HG02798 (cell line): ENCODE results near the gene TUBE1.
"Not testable (repeated sequence)": the region's sequence is repeated elsewhere in the genome, so short reads cannot be mapped to it uniquely, and the experiment has no call there.

Experiments used
- ATAC-seq: cut with Tn5 transposase; IDR thresholded peaks from one replicate; pipeline ENCODE4 v1.9.1; 2021; ENCODE audit warnings: mild to moderate bottlenecking; ENCODE audit not compliant: unreplicated experiment, poor library complexity

The TUBE1 gene

DNA sequence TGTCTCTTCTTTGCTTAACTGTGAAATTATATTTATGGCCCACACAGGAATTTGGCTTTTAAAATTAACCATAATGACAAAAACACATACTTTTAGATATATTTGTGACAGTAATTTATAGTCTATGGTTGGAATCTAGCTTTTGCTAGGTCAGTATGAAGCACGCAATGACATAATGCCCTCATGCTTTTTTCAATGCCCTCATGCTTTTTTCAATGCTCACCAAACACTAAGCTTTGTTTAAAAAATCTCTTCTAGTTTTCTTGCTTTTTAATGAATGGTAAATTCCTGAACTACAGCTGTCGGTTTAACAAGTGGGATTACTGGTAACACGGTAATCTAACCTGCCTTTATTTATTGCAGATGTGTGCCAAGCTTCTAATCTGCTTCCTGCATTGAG, 20.7 kb downstream of the TUBE1 start:
- ATAC-seq, result no peak

GRCh38 chr6:112065426-112065986, 21.8 kb downstream of the TUBE1 start:
- no peak for ATAC-seq

GRCh38 chr6:112062966-112063365, 24.3 kb downstream of the TUBE1 start:
- ATAC-seq, result no peak

DNA sequence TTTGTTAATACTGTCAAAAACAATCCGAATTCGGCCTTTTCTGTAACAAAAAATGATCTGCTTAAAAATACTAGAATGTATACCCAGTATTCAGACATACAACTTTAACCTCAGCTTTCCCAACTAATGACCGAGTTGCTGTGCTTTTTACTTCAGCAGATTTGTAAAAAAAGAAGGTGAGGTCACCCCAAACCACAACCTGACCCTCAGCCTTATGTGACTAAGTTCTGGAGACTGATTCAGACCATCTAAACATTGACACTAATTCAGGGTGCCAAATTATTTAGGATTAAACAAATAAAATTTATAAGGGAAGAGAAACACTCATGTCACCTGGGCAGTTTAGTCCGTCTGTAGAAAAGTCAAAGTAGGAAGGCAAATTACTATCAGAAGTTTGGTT, 25.7 kb downstream of the TUBE1 start:
- no peak for ATAC-seq

DNA sequence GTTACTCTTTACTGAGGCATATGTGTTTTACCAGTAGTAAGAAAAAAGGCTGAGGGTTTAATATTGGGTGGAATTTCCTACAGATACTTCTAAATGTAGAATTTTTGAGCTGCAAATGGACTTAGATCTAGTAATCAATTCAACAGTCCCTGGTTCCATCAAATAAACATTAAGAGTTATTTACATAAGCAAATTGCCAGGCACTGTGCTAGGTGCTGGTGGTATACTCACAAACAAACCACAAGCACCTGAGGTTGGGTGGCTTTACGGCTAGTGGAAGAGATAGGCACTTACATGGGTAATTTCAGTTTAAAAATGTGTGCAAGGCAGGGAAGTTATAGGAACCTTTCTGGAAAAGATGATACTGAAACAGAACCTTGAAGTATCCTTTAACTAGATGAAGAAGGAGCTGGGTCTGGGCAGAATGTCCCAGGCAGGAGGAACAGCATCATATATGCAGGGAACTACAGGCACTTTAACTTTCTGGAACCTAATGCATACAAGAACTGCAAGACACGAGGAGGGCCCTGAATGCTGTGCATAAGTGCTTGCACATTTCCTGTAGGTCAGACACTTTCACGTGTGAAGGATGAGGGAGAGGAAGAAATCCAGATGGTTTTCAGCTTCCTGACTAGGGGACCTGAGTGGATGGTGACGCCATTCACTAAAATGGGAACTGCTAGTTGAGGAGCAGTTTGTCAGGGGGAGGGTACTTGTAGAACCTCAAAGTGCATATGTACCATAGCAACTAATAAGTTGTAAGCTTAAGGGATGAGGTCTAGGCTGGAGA, 28.8 kb downstream of the TUBE1 start:
- no peak for ATAC-seq

GRCh38 chr6:112054555-112055190, 32.6 kb downstream of the TUBE1 start:
- no peak for ATAC-seq

DNA sequence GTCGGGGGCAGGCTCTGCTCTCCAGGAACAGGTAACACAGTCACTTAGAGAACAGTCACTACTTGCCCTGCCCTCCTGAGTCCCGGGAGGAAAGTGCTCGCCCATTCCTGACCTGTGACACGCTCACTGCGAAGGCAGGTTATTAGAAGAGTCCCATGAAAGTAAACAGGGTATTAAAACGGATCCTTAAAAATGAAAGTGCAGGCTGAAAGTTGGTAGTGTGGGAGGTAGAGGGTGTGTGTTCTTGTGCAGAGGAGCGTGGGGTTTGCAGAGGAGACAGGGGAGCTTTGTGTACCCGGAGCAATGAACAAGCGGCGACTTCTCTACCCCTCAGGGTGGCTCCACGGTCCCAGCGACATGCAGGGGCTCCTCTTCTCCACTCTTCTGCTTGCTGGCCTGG, 33.3 kb downstream of the TUBE1 start, which contains the start of gene CCN6:
CCN6 (plus strand) TSS at position 104 of the 400 bp plus-strand sequence; CDS start at position 358, 254 bp downstream.
- no peak for ATAC-seq

GRCh38 chr6:112051251-112051740, 36.0 kb downstream of the TUBE1 start:
- not testable (repeated sequence) for ATAC-seq

DNA sequence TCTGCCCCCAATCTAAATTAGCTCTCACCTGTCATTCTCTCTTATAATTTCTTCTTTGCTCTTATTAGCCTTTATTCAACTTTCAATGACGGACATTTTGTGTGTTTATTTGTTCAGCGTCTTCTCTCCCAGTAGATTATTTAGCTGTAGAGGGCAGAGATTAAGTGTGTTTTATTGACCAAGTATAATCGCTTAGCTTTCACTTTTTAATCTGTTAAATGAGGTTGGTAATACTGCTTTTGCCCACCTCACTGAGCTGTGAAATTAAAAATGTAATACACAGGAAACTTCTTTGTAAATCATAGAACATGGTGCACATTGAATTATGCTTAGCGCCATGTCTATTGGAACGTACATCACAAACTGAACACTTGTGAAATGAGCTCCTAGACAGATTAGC, 36.9 kb downstream of the TUBE1 start:
- no peak for ATAC-seq

DNA sequence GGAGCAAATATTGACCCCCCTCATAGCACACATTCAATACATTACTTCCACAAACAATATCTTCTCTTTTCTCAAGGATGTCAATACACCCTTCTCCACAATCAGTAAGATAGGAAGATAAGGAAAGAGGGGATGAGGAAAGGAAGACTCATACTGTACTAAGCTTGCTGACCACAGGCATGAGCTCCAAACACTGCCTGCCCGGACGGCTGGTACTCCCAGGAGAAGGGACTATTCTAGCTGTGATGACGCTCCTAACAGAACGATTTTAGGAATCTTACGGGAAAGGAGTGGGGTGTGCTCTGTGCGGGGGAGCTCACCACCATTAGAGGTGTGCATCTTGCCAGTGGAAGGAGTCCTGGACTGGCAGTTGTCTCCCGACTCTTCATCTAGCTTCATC, 37.3 kb downstream of the TUBE1 start:
- no peak for ATAC-seq

DNA sequence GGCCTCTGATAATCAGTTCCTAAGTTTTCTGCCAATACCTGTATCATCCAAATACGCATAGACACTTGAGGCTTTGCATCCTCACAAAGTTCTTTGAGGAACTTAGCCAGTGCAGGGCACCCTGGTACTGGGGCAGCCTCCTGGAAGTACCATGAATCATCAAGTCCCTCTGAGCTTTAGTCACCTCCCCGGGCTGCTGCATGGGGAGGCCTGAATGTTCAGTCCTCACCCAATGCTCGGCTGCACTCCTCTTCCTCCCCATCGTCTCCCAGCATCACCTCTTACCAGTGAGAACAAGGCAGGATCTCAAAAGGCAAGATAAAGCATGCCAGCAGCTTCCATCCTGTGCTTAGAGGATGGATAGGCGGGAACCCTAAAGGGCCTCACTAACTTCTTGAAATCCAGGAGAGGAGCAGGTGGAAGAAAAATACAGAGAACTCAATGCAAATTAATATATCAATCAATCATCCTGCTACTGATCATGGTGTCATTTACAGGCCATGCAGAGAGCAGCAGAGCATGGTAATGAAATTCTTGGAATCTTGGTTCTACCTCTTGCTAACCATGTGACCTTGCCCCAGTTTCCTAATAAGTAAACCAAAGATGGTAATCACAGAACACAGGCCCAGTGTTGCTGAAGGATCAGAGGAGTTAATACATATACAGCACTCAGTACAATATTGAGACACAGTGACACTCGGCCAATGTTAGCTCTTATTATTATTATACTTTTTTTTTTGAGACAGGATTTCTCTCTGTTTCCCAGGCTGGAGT, 38.1 kb downstream of the TUBE1 start:
- ATAC-seq, result no peak

DNA sequence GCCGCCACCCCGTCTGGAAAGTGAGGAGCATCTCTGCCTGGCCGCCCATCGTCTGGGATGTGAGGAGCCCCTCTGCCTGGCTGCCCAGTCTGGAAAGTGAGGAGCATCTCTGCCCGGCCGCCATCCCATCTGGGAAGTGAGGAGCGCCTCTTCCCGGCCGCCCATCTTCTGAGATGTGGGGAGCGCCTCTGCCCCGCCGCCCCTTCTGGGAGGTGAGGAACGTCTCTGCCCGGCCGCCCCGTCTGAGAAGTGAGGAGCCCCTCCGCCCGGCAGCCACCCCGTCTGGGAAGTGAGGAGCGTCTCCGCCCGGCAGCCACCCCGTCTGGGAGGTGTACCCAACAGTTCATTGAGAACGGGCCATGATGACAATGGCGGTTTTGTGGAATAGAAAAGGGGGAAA, 39.8 kb downstream of the TUBE1 start:
- not testable (repeated sequence) for ATAC-seq

DNA sequence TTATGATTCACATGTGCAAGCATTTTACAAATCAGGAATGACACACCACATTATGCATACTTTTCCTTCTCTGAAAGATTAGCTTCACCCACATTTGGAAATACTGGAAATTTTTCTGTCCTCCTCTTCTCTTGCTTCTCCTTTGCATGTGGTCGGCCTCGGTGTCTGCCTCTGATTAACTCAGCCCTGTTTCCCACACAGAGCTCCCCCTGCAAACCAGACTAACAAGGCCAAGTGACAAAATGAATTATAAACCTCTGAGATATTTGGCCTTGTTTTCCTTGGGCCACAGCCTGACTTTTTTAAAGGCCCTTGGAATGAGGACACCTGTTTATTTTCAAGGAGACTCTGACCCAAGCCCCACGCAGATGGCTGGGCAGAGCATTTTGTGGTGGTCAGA, 42.4 kb downstream of the TUBE1 start:
- no peak for ATAC-seq

GRCh38 chr6:112044196-112044595, 43.1 kb downstream of the TUBE1 start:
- no peak for ATAC-seq

- peak; percentile 90 for ATAC-seq
Observed at GRCh38 chr6:112043032-112044007, 44.0 kb downstream of the TUBE1 start.

GRCh38 chr6:112041535-112041934, 45.7 kb downstream of the TUBE1 start:
- ATAC-seq, result no peak

DNA sequence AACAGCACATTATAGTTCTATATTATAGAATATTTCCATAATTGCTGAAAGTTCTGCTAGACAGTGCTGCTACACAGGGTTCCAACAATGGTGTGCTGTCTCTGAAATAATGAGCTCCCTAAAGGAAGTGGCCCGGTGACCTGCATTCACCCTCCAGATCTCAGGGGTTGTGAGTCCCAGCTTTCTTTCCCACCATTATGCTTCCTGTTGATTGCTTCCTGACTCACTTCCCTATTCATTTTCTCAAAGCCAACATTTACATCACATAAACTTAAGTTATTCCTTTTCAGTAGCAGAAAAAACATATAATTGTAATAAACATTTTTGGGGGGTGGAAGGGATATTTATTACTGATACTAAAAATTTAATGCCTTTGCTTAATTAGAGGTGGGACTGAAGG, 46.3 kb downstream of the TUBE1 start:
- ATAC-seq, result no peak

DNA sequence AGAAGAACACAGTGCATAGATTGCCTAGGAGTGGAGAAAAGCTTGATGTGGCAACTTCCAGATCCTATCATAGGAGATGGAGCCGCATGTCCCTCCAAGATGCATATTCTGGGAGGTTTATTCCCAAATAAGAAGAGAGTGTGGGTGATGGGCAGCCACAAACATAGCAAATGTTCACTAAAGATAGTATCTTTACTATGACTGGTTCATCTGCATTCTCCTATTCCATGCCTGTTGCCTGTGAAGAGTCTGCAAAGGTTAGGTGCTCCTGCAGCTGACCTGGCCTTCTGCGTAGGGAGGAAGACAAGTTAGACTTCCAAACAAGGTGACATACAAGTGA, 47.9 kb downstream of the TUBE1 start:
- no peak for ATAC-seq

- ATAC-seq, result no peak
Observed at GRCh38 chr6:112038756-112039430, 48.4 kb downstream of the TUBE1 start.
